SK-MEL-5 (cell line): Measurements from ENCODE around the gene SLC28A1. TPM values are rescaled to one million over a fixed set of nuclear protein-coding genes. Genes with fewer than 3 reads are reported as not detected.

Experiments
- DNase-seq: peaks from one replicate; pipeline ENCODE4 v3.0.0-alpha.2; 2016; ENCODE audit warnings: low read depth, low spot score
- in situ Hi-C: cut with HindIII; loops from 2 replicates; pipeline ENCODE4 v1.10.0; 2016; ENCODE audit warnings: low sequenced_read_pairs, high pct_unique_total_duplicates, low pct_unique_long_range_greater_than_20kb
- small RNA-seq, 2 experiments: library from RNA; depleted of rRNA; stranded (forward); fragments of <200 nt; gene quantifications; one replicate each; pipeline ENCODE3, GENCODE V24; 2014
- total RNA-seq: library from RNA; depleted of rRNA; stranded (reverse); fragments of >200 nt; shearing (Covaris generic); gene quantifications from 2 replicates; pipeline ENCODE4 v1.2.3, GENCODE V29; 2014; rRNA removed

The SLC28A1 gene
- total RNA-seq, 1 experiment from 2014 or later: not detected

GRCh38 chr15:84991014-84991712, 106.7 kb downstream of the SLC28A1 start:
- in situ Hi-C loops: no loop called here
- DNase-seq: no peak

- in situ Hi-C loops: no loop called here
- no peak for DNase-seq
Measured at GRCh38 chr15:84992157-84992944, 107.9 kb downstream of the SLC28A1 start.

Small RNA genes lying within 50 kb of the gene (small RNA-seq; reads per million reads assigned to genes)
- gene RF00402: 0 reads per million in 2 experiments
- gene RNU6-339P: 0 reads per million in 2 experiments
- 0 reads per million in 2 experiments for gene RNU6-796P

Other genes with a start within 250 kb of the SLC28A1 start
- 31.5 and 32.0 TPM in 2 replicates for gene WDR73, start 230.4 kb upstream of the SLC28A1 start, total RNA-seq
- gene NMB, start 226.5 kb upstream of the SLC28A1 start, total RNA-seq: 2.5 and 5.4 TPM in 2 replicates
- 276 and 279 TPM in 2 replicates for gene SEC11A, start 168.5 kb upstream of the SLC28A1 start, total RNA-seq
- gene ZNF592, start 136.1 kb upstream of the SLC28A1 start, total RNA-seq: 4.5 and 6.8 TPM in 2 replicates
- 0.03 TPM in 2 replicates for gene ALPK3, start 67.3 kb upstream of the SLC28A1 start, total RNA-seq
- gene PDE8A, start 97.2 kb downstream of the SLC28A1 start, total RNA-seq: 24.0 and 25.9 TPM in 2 replicates